ENCODE measurements around the gene GLRX. TPM values are rescaled to one million over a fixed set of nuclear protein-coding genes. Genes with fewer than 3 reads are reported as not detected.

Gene GLRX
- total and polyA plus RNA-seq, 8 donors: 1.7 to 20.9 (median 6.6) TPM

DNA sequence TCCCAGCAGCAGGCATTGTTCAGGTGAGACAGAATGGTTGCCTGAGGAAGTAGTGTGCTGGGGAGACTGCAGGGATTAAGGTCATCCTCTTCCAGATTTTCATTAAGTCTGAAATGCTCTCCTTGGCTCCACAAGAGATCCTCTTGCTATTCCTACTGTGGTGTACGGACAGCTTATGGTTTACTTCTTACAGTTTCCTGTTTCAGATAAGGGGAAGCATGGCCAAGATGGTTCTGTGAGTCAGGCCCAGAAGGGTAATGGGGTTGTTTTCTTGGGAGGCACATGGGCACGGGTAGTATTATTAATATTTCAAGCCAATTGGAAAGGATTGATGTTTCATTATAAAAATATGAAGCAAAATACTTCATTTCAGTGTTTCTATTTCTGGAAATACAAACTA lies 42.9 kb downstream of the GLRX start:
- 62 to 64% methylated on average over 2 of the region's 2 CpGs for WGBS, 2 donors
- Histone ChIP-seq H3K27ac (peak overlapping the region in 2 of 4 donors; percentile 0 to 41), H3K9me3 (no peaks in the 10 kb centered on the region), H3K4me3 (no peak overlapping the region), H3K27me3 (no peaks in the 10 kb centered on the region), H3K4me1 (peaks cover 0 to 6% (median 6%) of the 10 kb centered on the region in 3 donors), H3K36me3 (peaks cover 0 to 17% (median 0%) of the 10 kb centered on the region in 3 donors)
- ATAC-seq: peak in 2 of 4 donors; percentile 25 to 39
- no peak for FAIRE-seq
- intact Hi-C loops (cut with DNase I): loop anchor here in 1 of 3 donors (5.0 to 10.0 kb wide), 2 partner anchors 68 to 125 kb away; no protein-coding TSS in a partner anchor
- DNase-seq: no peak
- no peak for TF ChIP-seq CTCF (IDR thresholded peaks at IDR 0.05)

GRCh38 chr5:95778713-95779436 lies 43.7 kb downstream of the GLRX start:
- no peak for FAIRE-seq
- H3K27ac ChIP-seq: peak overlapping the region in 1 of 4 donors; percentile 41

DNA sequence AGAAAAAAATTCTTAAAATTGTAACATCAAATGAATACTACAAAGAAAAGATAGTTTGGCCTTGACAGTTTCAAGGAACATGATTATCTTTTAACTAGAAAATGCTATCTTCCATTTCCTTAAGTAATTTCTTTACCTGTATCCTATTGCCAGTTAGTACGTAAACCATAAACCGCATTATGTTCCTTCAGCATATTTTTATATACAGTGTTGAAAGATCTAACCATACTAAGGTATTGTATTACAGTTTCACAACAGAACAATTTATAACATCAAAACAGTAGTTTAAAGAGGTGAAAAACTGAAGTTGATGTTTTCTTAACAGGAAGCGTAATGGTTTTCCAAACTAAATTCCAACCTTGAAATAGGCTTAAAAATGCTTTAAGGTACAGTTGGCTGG lies 45.1 kb downstream of the GLRX start:
- H3K27ac ChIP-seq: no peak overlapping the region
- no peak for DNase-seq
- H3K36me3 ChIP-seq: peaks cover 0 to 6% (median 0%) of the 10 kb centered on the region in 3 donors
- WGBS, 2 donors: 94% methylated on average over 3 of the region's 3 CpGs
- TF ChIP-seq CTCF (IDR thresholded peaks at IDR 0.05): no peak
- H3K4me1 ChIP-seq: peaks cover 0 to 6% (median 6%) of the 10 kb centered on the region in 3 donors
- no peak overlapping the region for H3K4me3 ChIP-seq
- FAIRE-seq: no peak
- no peaks in the 10 kb centered on the region for H3K9me3 ChIP-seq
- no peaks in the 10 kb centered on the region for H3K27me3 ChIP-seq
- ATAC-seq: no peak
- intact Hi-C loops (cut with DNase I): loop anchor here in 1 of 3 donors (10.0 kb wide), 1 partner anchor 123 kb away; no protein-coding TSS in a partner anchor

More at GRCh38 chr5:95778713-95779436, 43.7 kb downstream of the GLRX start:
- H3K4me1 ChIP-seq: peaks cover 0 to 6% (median 6%) of the 10 kb centered on the region in 3 donors
- DNase-seq: no peak
- peaks cover 0 to 11% (median 0%) of the 10 kb centered on the region in 3 donors for H3K36me3 ChIP-seq
- H3K4me3 ChIP-seq: no peak overlapping the region
- intact Hi-C loops (cut with DNase I): loop anchor here in 1 of 3 donors (10.0 kb wide), 1 partner anchor 124 kb away; no protein-coding TSS in a partner anchor
- TF ChIP-seq CTCF (IDR thresholded peaks at IDR 0.05): no peak
- no peaks in the 10 kb centered on the region for H3K9me3 ChIP-seq
- WGBS, 2 donors: 75 to 77% methylated on average over 7 of the region's 7 CpGs
- ATAC-seq: no peak
- no peaks in the 10 kb centered on the region for H3K27me3 ChIP-seq

GRCh38 chr5:95773335-95774059 lies 49.0 kb downstream of the GLRX start:
- ATAC-seq: no peak
- 82 to 86% methylated on average over 3 of the region's 3 CpGs for WGBS, 2 donors
- peak in 1 of 6 donors; percentile 40 for DNase-seq
- no peaks in the 10 kb centered on the region for H3K9me3 ChIP-seq
- H3K27me3 ChIP-seq: no peaks in the 10 kb centered on the region
- H3K27ac ChIP-seq: peak overlapping the region in 1 of 4 donors; percentile 2
- H3K4me3 ChIP-seq: no peak overlapping the region
- peaks cover 0 to 18% (median 13%) of the 10 kb centered on the region in 3 donors for H3K36me3 ChIP-seq
- intact Hi-C loops (cut with DNase I): loop anchor here in 1 of 3 donors (10.0 kb wide), 1 partner anchor 119 kb away; no protein-coding TSS in a partner anchor
- TF ChIP-seq CTCF (IDR thresholded peaks at IDR 0.05): no peak
- FAIRE-seq: no peak
- H3K4me1 ChIP-seq: peaks cover 0 to 14% (median 5%) of the 10 kb centered on the region in 3 donors

All from pancreas (tissue), 10 donors.